H9 (cell line): ENCODE results near the gene IGF2R. TPM values are rescaled to one million over a fixed set of nuclear protein-coding genes. Genes with fewer than 3 reads are reported as not detected.

Source experiments
- DNase-seq: peaks from one replicate; pipeline ENCODE4 v3.0.0-alpha.2; 2017
- H2AFZ ChIP-seq: one replicate; pipeline ENCODE4 v1.6.1; 2013; ENCODE audit warnings: mild to moderate bottlenecking, low read length, control low read depth, moderate library complexity
- H2AK5ac ChIP-seq: 2 replicates; pipeline ENCODE4 v1.6.1; 2013; ENCODE audit warnings: low read length, control low read depth, mixed read lengths; ENCODE audit not compliant: insufficient read length
- H2BK120ac ChIP-seq: one replicate; pipeline ENCODE4 v1.6.1; 2013; ENCODE audit warnings: low read depth, mild to moderate bottlenecking, low read length, control low read depth, inconsistent platforms; ENCODE audit not compliant: poor library complexity, severe bottlenecking
- H2BK12ac ChIP-seq: 2 replicates; pipeline ENCODE4 v1.6.1; 2013; ENCODE audit warnings: low read length, control low read depth, mixed read lengths, low read depth; ENCODE audit not compliant: insufficient read length
- H2BK15ac ChIP-seq: 2 replicates; pipeline ENCODE4 v1.6.1; 2013; ENCODE audit warnings: low read depth, low read length, control low read depth
- H2BK20ac ChIP-seq: one replicate; pipeline ENCODE4 v1.6.1; 2013; ENCODE audit warnings: low read depth, mild to moderate bottlenecking, low read length, control low read depth, inconsistent platforms; ENCODE audit not compliant: poor library complexity, severe bottlenecking
- H2BK5ac ChIP-seq: 2 replicates; pipeline ENCODE4 v1.6.1; 2013; ENCODE audit warnings: low read length, control low read depth, mixed read lengths; ENCODE audit not compliant: insufficient read length
- H3K14ac ChIP-seq: 2 replicates; pipeline ENCODE4 v1.6.1; 2013; ENCODE audit warnings: low read length, control low read depth; ENCODE audit not compliant: insufficient read depth
- H3K18ac ChIP-seq: 2 replicates; pipeline ENCODE4 v1.6.1; 2013; ENCODE audit warnings: low read depth, mild to moderate bottlenecking, mixed read lengths, low read length, control low read depth; ENCODE audit not compliant: insufficient read length
- H3K23ac ChIP-seq: 2 replicates; pipeline ENCODE4 v1.6.1; 2013; ENCODE audit warnings: low read length, control low read depth, mixed read lengths, low read depth; ENCODE audit not compliant: insufficient read length
- H3K23me2 ChIP-seq: 2 replicates; pipeline ENCODE4 v1.6.1; 2013; ENCODE audit warnings: low read depth, mild to moderate bottlenecking, mixed read lengths, low read length, control low read depth; ENCODE audit not compliant: insufficient read length, poor library complexity, severe bottlenecking
- H3K27ac ChIP-seq: 2 replicates; pipeline ENCODE4 v1.5.1; 2013; ENCODE audit warnings: low read length, control low read depth, mixed read lengths, low read depth; ENCODE audit not compliant: insufficient read length
- H3K27me3 ChIP-seq: 2 replicates; pipeline ENCODE4 v1.6.1; 2013; ENCODE audit warnings: low read length, control low read depth, inconsistent platforms; ENCODE audit not compliant: insufficient read depth
- H3K4ac ChIP-seq: 2 replicates; pipeline ENCODE4 v1.6.1; 2013; ENCODE audit warnings: low read depth, mild to moderate bottlenecking, control low read depth, inconsistent platforms, low read length, moderate library complexity
- H3K4me1 ChIP-seq: 2 replicates; pipeline ENCODE4 v1.6.1; 2013; ENCODE audit warnings: low read length, control low read depth, inconsistent platforms; ENCODE audit not compliant: insufficient read depth
- H3K4me2 ChIP-seq: 2 replicates; pipeline ENCODE4 v1.6.1; 2013; ENCODE audit warnings: low read length, control low read depth, mixed read lengths; ENCODE audit not compliant: insufficient read length, insufficient read depth
- H3K56ac ChIP-seq: 2 replicates; pipeline ENCODE4 v1.6.1; 2013; ENCODE audit warnings: low read depth, mild to moderate bottlenecking, mixed read lengths, low read length, control low read depth; ENCODE audit not compliant: insufficient read length
- H3K79me1 ChIP-seq: 2 replicates; pipeline ENCODE4 v1.6.1; 2013; ENCODE audit warnings: low read depth, mild to moderate bottlenecking, moderate library complexity, low read length, control low read depth, inconsistent platforms; ENCODE audit not compliant: insufficient read depth, poor library complexity, severe bottlenecking
- H3K79me2 ChIP-seq: 2 replicates; pipeline ENCODE4 v1.6.1; 2013; ENCODE audit warnings: low read length, control low read depth, inconsistent platforms; ENCODE audit not compliant: insufficient read depth
- H3K9ac ChIP-seq: 2 replicates; pipeline ENCODE4 v1.6.1; 2013; ENCODE audit warnings: low read length, control low read depth, mixed read lengths; ENCODE audit not compliant: insufficient read length; ENCODE audit errors: extremely low read depth
- H3K9me3 ChIP-seq: one replicate; pipeline ENCODE4 v1.6.1; 2013; ENCODE audit warnings: low read depth, low read length, inconsistent platforms; ENCODE audit not compliant: control insufficient read depth
- H3T11ph ChIP-seq: one replicate; pipeline ENCODE4 v1.6.1; 2013; ENCODE audit warnings: mild to moderate bottlenecking, low read length, control low read depth, inconsistent platforms
- H4K20me1 ChIP-seq: one replicate; pipeline ENCODE4 v1.6.1; 2013; ENCODE audit not compliant: control insufficient read depth, insufficient read length, insufficient read depth
- H4K5ac ChIP-seq: 2 replicates; pipeline ENCODE4 v1.6.1; 2013; ENCODE audit warnings: low read depth, mild to moderate bottlenecking, mixed read lengths, low read length, control low read depth; ENCODE audit not compliant: insufficient read length
- H4K8ac ChIP-seq: replicated peaks from 2 replicates; pipeline ENCODE4 v1.6.1; 2013; ENCODE audit warnings: low read length, control low read depth, mixed read lengths, low read depth; ENCODE audit not compliant: insufficient read length
- H4K91ac ChIP-seq: 2 replicates; pipeline ENCODE4 v1.6.1; 2013; ENCODE audit warnings: low read depth, mild to moderate bottlenecking, moderate library complexity, mixed read lengths, low read length, control low read depth; ENCODE audit not compliant: insufficient read length
- H3K27ac Mint-ChIP-seq, 3 experiments: 2 replicates in 2 of 3; 3 replicates in 1 of 3; pipeline ENCODE4 v1.8.0; 2020 to 2021; ENCODE audit warnings: mixed read lengths in 3 of 3, mild to moderate bottlenecking in 1 of 3, moderate library complexity in 1 of 3
- H3K27me3 Mint-ChIP-seq: 2 replicates; pipeline ENCODE4 v1.8.0; 2021; ENCODE audit warnings: low read depth, mild to moderate bottlenecking, moderate library complexity, mixed read lengths
- H3K36me3 Mint-ChIP-seq, 3 experiments: 2 replicates in 2 of 3; 3 replicates in 1 of 3; pipeline ENCODE4 v1.8.0; 2020 to 2021; ENCODE audit warnings: low read depth in 3 of 3, mixed read lengths in 3 of 3; ENCODE audit not compliant: insufficient read depth in 1 of 3
- H3K4me1 Mint-ChIP-seq, 2 experiments: 2 replicates each; pipeline ENCODE4 v1.8.0; 2020; ENCODE audit warnings: mixed read lengths in 2 of 2
- H3K4me3 Mint-ChIP-seq, 2 experiments: 2 replicates in 1 of 2; 3 replicates in 1 of 2; pipeline ENCODE4 v1.8.0; 2020 to 2021; ENCODE audit warnings: mild to moderate bottlenecking in 2 of 2, mixed read lengths in 2 of 2, moderate library complexity in 1 of 2
- H3K9me3 Mint-ChIP-seq, 2 experiments: 2 replicates in 1 of 2; 3 replicates in 1 of 2; pipeline ENCODE4 v1.8.0; 2020; ENCODE audit warnings: mild to moderate bottlenecking in 2 of 2, mixed read lengths in 2 of 2, moderate library complexity in 1 of 2
- CTCF ChIP-seq: fragments of 200-600 bp; sonication (generic); conservative IDR thresholded peaks from 3 replicates; pipeline ENCODE4 v1.8.0; 2021; ENCODE audit warnings: antibody characterized with exemption, mild to moderate bottlenecking
- WGBS: extraction: QIAGEN DNeasy Blood & Tissue Kit; methylation state at CpG from one replicate; pipeline ENCODE4 v1.1.7; 2013; ENCODE audit warnings: missing lambda C conversion rate, low lambda C conversion rate, mixed read lengths; ENCODE audit not compliant: insufficient read length; ENCODE audit errors: extremely low coverage; 5-methylcytosine and 5-hydroxymethylcytosine counted together
- total RNA-seq: library from RNA; stranded (reverse); gene quantifications from 2 replicates; pipeline ENCODE4 v1.2.1, GENCODE V29; 2021

IGF2R gene
- total RNA-seq, 1 experiment from 2014 or later, result 66.7 TPM

GRCh38 chr6:159979136-159979874, 10.4 kb downstream of the IGF2R start:
- Histone ChIP-seq H3K79me2 (peaks cover 44% of the 10 kb centered on the region; the same call in 1 of the 2 replicates), H3K9me3 (no peaks in the 10 kb centered on the region), H4K5ac (no peak overlapping the region), H4K20me1 (peaks cover 4% of the 10 kb centered on the region), H2BK5ac (no peak overlapping the region), H2BK120ac (no peak overlapping the region), H2AK5ac (no peak overlapping the region), H3K4me2 (peak overlapping the region; percentile 16), H3K9ac (no peak overlapping the region), H2AFZ (no peak overlapping the region), H3K14ac (no peak overlapping the region; the same call in 1 of the 2 replicates), H3K23me2 (no peaks in the 10 kb centered on the region), H3K79me1 (no peaks in the 10 kb centered on the region), H3K56ac (no peak overlapping the region), H3K18ac (no peak overlapping the region), H2BK15ac (no peak overlapping the region), H4K91ac (no peak overlapping the region), H3K23ac (no peak overlapping the region), H3K4me1 (peaks cover 18% of the 10 kb centered on the region; the same call in 1 of the 2 replicates), H2BK12ac (no peak overlapping the region), H3K27ac (no peak overlapping the region), H3T11ph (no peak overlapping the region), H4K8ac (no peak overlapping the region), H3K4ac (no peak overlapping the region), H2BK20ac (no peak overlapping the region), H3K27me3 (no peaks in the 10 kb centered on the region)
- no peaks in the 10 kb centered on the region for H3K36me3 Mint-ChIP-seq
- no CpG with 5 or more reads among the region's 11 CpGs for WGBS
- H3K4me3 Mint-ChIP-seq, result peak overlapping the region; percentile 1 to 24; a peak in 3 of 5 replicates
- TF ChIP-seq CTCF, result no peak
- no peaks in the 10 kb centered on the region for H3K9me3 Mint-ChIP-seq
- H3K27ac Mint-ChIP-seq, result peak overlapping the region; percentile 17 to 64 (median 54); a peak in 5 of 7 replicates
- DNase-seq, result no peak
- H3K27me3 Mint-ChIP-seq, result peaks cover 1% of the 10 kb centered on the region; the same call in 1 of the 2 replicates
- H3K4me1 Mint-ChIP-seq, result peaks cover 69 to 70% of the 10 kb centered on the region in 2 experiments
